Hematopoietic multipotent progenitor cell treated with erythropoietin and hydrocortisone succinate and interleukin-3 and kit ligand, for 6 days (in vitro differentiated cells): ENCODE results near the gene PTGDR2.

Experiments used
- DNase-seq: peaks from one replicate; pipeline ENCODE4 v3.0.0-alpha.2; 2015

The PTGDR2 gene

GRCh38 chr11:60855726-60856633 is at the start of gene PTGDR2:
Gene PTGDR2, minus strand, starts transcription at chr11:60855950. Its CDS starts 2,228 bp downstream, at chr11:60853722.
- DNase-seq = peak; percentile 79

GRCh38 chr11:60905047-60905446 is 49.3 kb upstream of the PTGDR2 start:
- no peak for DNase-seq

- DNase-seq = no peak
Observed at GRCh38 chr11:60902625-60903024, 46.9 kb upstream of the PTGDR2 start.

- DNase-seq = no peak
Observed at GRCh38 chr11:60900673-60901404, 45.1 kb upstream of the PTGDR2 start.

GRCh38 chr11:60899977-60900376 is 44.2 kb upstream of the PTGDR2 start:
- no peak for DNase-seq

GRCh38 chr11:60899046-60899936 is 43.5 kb upstream of the PTGDR2 start:
- peak; percentile 89 for DNase-seq

GRCh38 chr11:60897496-60897895 is 41.7 kb upstream of the PTGDR2 start:
- no peak for DNase-seq

GRCh38 chr11:60895687-60896086 is 39.9 kb upstream of the PTGDR2 start:
- DNase-seq = no peak

GRCh38 chr11:60891103-60891741 is 35.5 kb upstream of the PTGDR2 start:
- DNase-seq = peak; percentile 97

- DNase-seq = peak; percentile 62
Observed at GRCh38 chr11:60890696-60891095, 34.9 kb upstream of the PTGDR2 start.

- DNase-seq = peak; percentile 27
Observed at GRCh38 chr11:60889869-60890311, 34.1 kb upstream of the PTGDR2 start.

GRCh38 chr11:60887556-60887955 is 31.8 kb upstream of the PTGDR2 start:
- DNase-seq = peak; percentile 88

- no peak for DNase-seq
Observed at GRCh38 chr11:60880643-60881282, 25.0 kb upstream of the PTGDR2 start.

GRCh38 chr11:60879971-60880588 is 24.3 kb upstream of the PTGDR2 start:
- DNase-seq = no peak

- DNase-seq = no peak
Observed at GRCh38 chr11:60879104-60879503, 23.4 kb upstream of the PTGDR2 start.

GRCh38 chr11:60878245-60879101 is 22.7 kb upstream of the PTGDR2 start:
- DNase-seq = no peak

GRCh38 chr11:60876168-60876485 is 20.4 kb upstream of the PTGDR2 start:
- no peak for DNase-seq

- DNase-seq = no peak
Observed at GRCh38 chr11:60875366-60876167, 19.8 kb upstream of the PTGDR2 start.
